ENCODE data around the gene SLC16A8.
"Not testable (repeated sequence)": the region's sequence is repeated elsewhere in the genome, so short reads cannot be mapped to it uniquely, and the experiment has no call there.

SLC16A8 gene

GRCh38 chr22:38083931-38084631 is at the start of gene SLC16A8:
TSS of gene SLC16A8 (minus strand) at chr22:38084184. CDS start at chr22:38082873, 1,311 bp downstream.
- DNase-seq: no peak

GRCh38 chr22:38133331-38133730 is 49.3 kb upstream of the SLC16A8 start:
- DNase-seq: no peak

- no peak for DNase-seq
Measured at GRCh38 chr22:38132794-38133193, 48.8 kb upstream of the SLC16A8 start.

GRCh38 chr22:38132136-38132535 is 48.2 kb upstream of the SLC16A8 start:
- no peak for DNase-seq

GRCh38 chr22:38131399-38131798 is 47.4 kb upstream of the SLC16A8 start:
- no peak for DNase-seq

- no peak for DNase-seq
Measured at GRCh38 chr22:38129856-38130255, 45.9 kb upstream of the SLC16A8 start.

- DNase-seq: no peak
Measured at GRCh38 chr22:38129021-38129420, 45.0 kb upstream of the SLC16A8 start.

GRCh38 chr22:38127869-38128268 is 43.9 kb upstream of the SLC16A8 start:
- DNase-seq: no peak

GRCh38 chr22:38126928-38127668 is 43.1 kb upstream of the SLC16A8 start:
- no peak for DNase-seq

- no peak for DNase-seq
Measured at GRCh38 chr22:38125751-38126201, 41.8 kb upstream of the SLC16A8 start.

- DNase-seq: no peak
Measured at GRCh38 chr22:38125038-38125610, 41.1 kb upstream of the SLC16A8 start.

- no peak for DNase-seq
Measured at GRCh38 chr22:38124236-38124974, 40.4 kb upstream of the SLC16A8 start.

- DNase-seq: no peak
Measured at GRCh38 chr22:38122616-38123015, 38.6 kb upstream of the SLC16A8 start.

GRCh38 chr22:38120359-38121110 is 36.6 kb upstream of the SLC16A8 start:
- no peak for DNase-seq

GRCh38 chr22:38118747-38119146 is 34.8 kb upstream of the SLC16A8 start:
- DNase-seq: not testable (repeated sequence)

GRCh38 chr22:38118182-38118581 is 34.2 kb upstream of the SLC16A8 start:
- DNase-seq: no peak

GRCh38 chr22:38117556-38117955 is 33.6 kb upstream of the SLC16A8 start:
- DNase-seq: not testable (repeated sequence)

GRCh38 chr22:38115423-38116205 is 31.6 kb upstream of the SLC16A8 start:
- no peak for DNase-seq

GRCh38 chr22:38114484-38115398 is 30.8 kb upstream of the SLC16A8 start:
- peak; percentile 20 for DNase-seq

GRCh38 chr22:38112381-38112780 is 28.4 kb upstream of the SLC16A8 start:
- DNase-seq: no peak
